H1 (cell line): ENCODE results near the gene TSPAN8. TPM values are rescaled to one million over a fixed set of nuclear protein-coding genes. Genes with fewer than 3 reads are reported as not detected.

Experiments
- CHD7 ChIP-seq: fragments of 300-600 bp; sonication (generic); IDR thresholded peaks from 2 replicates; pipeline ENCODE4 v1.7.1; 2012; ENCODE audit warnings: low read length, moderate library complexity, mild to moderate bottlenecking, inconsistent platforms; ENCODE audit not compliant: insufficient replicate concordance
- RXRA ChIP-seq: IDR thresholded peaks from 2 replicates; pipeline ENCODE4 v1.6.1; 2011; ENCODE audit warnings: low read depth, mild to moderate bottlenecking, low read length, moderate library complexity; ENCODE audit not compliant: insufficient read depth
- SIX5 ChIP-seq: IDR thresholded peaks from 2 replicates; pipeline ENCODE4 v1.6.1; 2011; ENCODE audit warnings: mild to moderate bottlenecking, low read depth, low read length
- SUZ12 ChIP-seq: fragments of 200-600 bp; sonication (generic); IDR thresholded peaks from 2 replicates; pipeline ENCODE4 v1.6.1; 2012; ENCODE audit warnings: mild to moderate bottlenecking, inconsistent platforms, low read length, moderate library complexity, mixed read lengths
- polyA plus RNA-seq, 7 experiments: library from polyadenylated mRNA; depleted of rRNA in 3 of 7; stranded (reverse) in 5 of 7; unstranded in 2 of 7; fragments of >200 nt in 5 of 7; fragments of 200-250 nt in 2 of 7; gene quantifications; 1 replicate in 5 of 7; 2 replicates in 1 of 7; 4 replicates in 1 of 7; pipeline versions ENCODE4 v1.2.1 to v1.2.3, GENCODE V29; 2011 to 2013; ENCODE audit warnings: missing spikeins in 2 of 7, mixed read lengths in 2 of 7
- total RNA-seq: library from RNA; stranded (reverse); fragmentation: NEBNext Ultra II Directional; extraction: Animal tissue kit (Norgen Biotek cat#: 25700); gene quantifications from 2 replicates; pipeline ENCODE4 v1.2.1, GENCODE V29; 2021

Gene TSPAN8
- total and polyA plus RNA-seq, 2 of the 8 experiments (the other 6 are each of a cell fraction or from before 2014, with no cell fraction given), result not detected

- TF ChIP-seq CHD7 (no peak), SUZ12 (no peak), RXRA (no peak), SIX5 (no peak)
These were observed 16.3 kb upstream of the TSPAN8 start (continued) for GRCh38 chr12:71174146-71174545.
